ENCODE measurements around the gene LBHD2. TPM values are rescaled to one million over a fixed set of nuclear protein-coding genes. Genes with fewer than 3 reads are reported as not detected.

Gene LBHD2
- total RNA-seq, 3 donors from 2014 or later = not detected

DNA sequence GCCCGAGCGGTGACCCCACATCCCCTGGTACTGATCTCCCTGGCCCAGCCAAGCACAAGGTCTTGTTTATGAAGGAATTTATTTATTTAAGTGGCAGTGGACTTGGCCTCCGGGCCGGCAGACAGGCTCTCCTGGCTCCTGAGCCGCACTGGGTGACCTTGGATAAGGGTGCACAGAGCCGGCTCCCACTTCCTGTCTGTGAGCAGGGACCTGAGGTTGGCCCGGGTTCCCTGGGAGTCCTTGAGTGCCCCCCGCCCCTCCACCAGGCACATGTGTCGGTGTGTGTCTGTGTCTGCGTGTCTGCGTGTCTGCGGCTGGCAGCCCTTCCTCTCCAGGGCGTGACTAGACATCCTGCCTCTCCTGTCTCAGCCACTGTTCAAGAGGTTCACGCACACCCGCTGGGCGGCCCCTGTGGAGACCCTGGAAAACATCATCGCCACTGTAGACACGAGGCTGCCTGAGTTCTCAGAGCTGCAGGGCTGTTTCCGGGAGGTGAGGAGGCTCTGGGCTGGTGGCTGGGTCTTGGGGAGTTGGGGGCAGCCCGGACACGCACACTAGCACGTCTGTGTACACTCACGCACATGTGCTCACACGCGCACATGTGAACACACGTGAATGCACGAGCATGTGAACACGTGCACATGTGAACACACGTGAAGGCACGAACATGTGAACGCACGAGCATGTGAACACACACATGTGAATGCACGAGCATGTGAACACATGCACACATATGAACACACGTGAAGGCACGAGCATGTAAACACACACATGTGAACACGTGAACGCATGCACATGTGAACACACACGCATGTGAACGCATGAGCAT, 48.6 kb downstream of the LBHD2 start:
- ATAC-seq (no peak), DNase-seq (no peak)

DNA sequence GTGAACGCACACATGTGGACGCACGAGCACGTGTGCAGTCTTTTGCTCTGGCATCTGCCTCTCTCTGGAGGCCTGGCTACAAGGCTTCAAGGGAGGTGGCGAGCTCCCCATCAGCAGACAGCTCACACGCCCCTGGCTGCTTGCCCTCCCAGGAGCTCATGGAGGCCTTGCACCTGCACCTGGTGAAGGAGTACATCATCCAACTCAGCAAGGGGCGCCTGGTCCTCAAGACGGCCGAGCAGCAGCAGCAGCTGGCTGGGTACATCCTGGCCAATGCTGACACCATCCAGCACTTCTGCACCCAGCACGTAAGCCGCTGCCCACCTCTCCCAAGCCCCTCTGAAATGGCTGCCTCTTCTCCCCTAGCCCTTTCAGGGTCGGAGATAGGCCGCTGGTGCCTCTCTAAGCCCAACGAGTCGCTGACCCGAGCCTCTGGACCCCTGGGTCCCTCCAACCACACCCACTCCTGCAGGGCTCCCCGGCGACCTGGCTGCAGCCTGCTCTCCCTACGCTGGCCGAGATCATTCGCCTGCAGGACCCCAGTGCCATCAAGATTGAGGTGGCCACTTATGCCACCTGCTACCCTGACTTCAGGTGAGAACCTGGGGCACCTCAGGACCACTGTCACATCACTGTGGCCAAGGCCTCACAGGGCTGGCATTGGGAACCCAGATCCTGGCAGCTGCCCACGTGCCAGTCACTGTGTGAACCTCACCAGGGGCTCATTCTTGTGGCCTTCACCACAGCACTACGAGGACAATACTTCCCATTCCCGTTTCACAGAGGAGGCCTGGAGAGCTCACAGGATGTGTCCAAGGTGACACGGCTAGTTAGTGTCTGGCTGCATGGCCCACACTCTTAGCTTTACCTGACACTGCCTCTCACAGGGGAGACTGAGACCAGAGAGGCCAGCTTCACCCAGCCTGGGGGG, 49.5 kb downstream of the LBHD2 start:
- Mint-ChIP-seq H3K9me3 (no peaks in the 10 kb centered on the region), H3K27me3 (ENCODE audit: low read depth) (peaks cover 9% of the 10 kb centered on the region), H3K4me3 (no peak overlapping the region), H3K36me3 (ENCODE audit: insufficient read depth) (no peaks in the 10 kb centered on the region), H3K4me1 (ENCODE audit: low read depth) (no peaks in the 10 kb centered on the region)
- ATAC-seq = no peak
- DNase-seq = no peak

More for the DNA sequence above, 48.6 kb downstream of the LBHD2 start:
- no peaks in the 10 kb centered on the region for H3K9me3 Mint-ChIP-seq
- no peak overlapping the region for H3K4me3 Mint-ChIP-seq
- H3K27me3 Mint-ChIP-seq (ENCODE audit: low read depth) = peaks cover 7% of the 10 kb centered on the region
- no peaks in the 10 kb centered on the region for H3K4me1 Mint-ChIP-seq (ENCODE audit: low read depth)
- H3K36me3 Mint-ChIP-seq (ENCODE audit: insufficient read depth) = no peaks in the 10 kb centered on the region

DNA sequence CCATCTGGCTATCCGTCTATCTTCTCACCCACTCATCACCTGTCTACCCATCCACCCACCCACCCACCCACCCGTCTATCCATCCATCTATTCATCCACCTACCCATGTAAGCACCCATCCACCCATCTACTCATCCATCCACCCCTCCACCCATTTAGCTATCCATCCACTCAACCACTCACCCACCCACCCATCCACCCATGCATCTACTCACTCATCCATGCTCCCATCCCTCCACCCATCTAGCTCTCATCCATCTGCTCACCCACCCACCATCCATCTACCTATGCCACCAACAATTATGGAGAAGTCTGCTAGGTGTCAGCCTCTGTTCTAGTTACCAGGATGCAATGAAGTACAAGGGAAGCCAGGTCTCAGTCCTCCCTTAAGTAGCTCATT, 50.4 kb downstream of the LBHD2 start:
- no peak for DNase-seq
- H3K4me3 Mint-ChIP-seq = no peak overlapping the region
- peaks cover 9% of the 10 kb centered on the region for H3K27me3 Mint-ChIP-seq (ENCODE audit: low read depth)
- H3K9me3 Mint-ChIP-seq = no peaks in the 10 kb centered on the region
- H3K36me3 Mint-ChIP-seq (ENCODE audit: insufficient read depth) = no peaks in the 10 kb centered on the region
- no peaks in the 10 kb centered on the region for H3K4me1 Mint-ChIP-seq (ENCODE audit: low read depth)
- no peak for ATAC-seq

DNA sequence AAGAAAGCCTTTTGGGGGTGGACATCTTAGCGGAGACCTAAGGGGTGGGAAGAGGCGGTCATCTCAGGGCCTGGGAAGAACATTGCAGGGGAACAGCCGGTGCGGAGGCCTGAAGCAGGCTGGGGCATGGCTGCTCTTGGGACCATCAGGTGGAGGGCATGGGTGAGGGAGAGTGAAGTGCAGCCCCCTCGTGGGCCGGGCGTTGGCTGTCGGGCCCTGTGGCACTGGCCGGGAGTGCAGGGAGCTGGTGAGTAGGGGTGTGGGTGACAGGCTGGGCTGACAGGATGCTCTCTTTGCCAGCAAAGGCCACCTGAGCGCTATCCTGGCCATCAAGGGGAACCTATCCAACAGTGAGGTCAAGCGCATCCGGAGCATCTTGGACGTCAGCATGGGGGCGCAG, 50.9 kb downstream of the LBHD2 start:
- no peaks in the 10 kb centered on the region for H3K9me3 Mint-ChIP-seq
- H3K4me1 Mint-ChIP-seq (ENCODE audit: low read depth) = no peaks in the 10 kb centered on the region
- H3K36me3 Mint-ChIP-seq (ENCODE audit: insufficient read depth) = no peaks in the 10 kb centered on the region

DNA sequence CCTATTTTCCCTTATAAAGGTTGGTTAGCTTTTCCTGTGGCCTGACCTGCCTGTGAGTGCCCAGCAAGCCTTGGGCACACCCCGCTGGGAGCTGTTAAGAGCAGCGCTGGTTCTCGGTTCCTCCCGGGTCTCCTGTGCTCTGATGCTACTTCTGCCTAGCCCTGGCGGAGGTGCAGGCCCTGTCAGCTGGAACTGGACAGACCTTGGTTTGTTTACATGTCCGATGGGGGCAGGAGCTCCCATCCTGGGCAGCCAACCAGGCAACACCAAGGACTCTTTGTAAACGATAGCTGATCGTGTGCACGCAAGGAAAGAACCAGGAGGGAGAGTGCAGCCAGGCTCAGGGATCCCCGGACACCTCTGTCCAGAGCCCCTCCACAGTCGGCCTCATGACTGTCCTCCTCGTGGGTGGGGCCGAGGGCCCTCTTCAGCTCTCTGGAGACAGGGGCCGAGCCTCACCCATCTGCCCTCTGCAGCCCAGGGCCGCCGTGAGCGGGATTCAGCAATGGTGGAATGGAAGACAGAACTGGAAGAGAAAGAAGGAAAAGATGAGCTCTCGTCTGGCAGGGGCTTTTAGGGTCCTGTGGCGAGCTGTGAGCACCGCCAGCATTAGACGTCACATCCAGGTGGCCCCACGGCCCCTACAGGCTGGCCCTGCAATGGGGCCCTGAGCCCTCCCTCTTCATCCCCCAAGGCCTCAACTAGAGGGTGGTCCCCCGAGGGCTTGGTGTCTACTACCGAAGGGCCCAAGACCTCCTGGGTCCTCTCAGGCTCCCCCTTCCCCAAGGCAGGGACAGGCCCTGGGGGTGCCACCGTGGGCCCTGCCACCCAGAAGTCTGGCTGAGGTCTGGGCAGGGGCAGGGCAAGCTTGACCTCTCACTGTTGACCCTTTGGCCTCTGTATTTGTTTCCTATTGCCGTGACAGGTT, 51.6 kb downstream of the LBHD2 start:
- no peak for ATAC-seq
- H3K4me1 Mint-ChIP-seq (ENCODE audit: low read depth) = no peaks in the 10 kb centered on the region
- H3K9me3 Mint-ChIP-seq = no peaks in the 10 kb centered on the region
- DNase-seq = no peak
- H3K27me3 Mint-ChIP-seq (ENCODE audit: low read depth) = peaks cover 13% of the 10 kb centered on the region
- H3K4me3 Mint-ChIP-seq = no peak overlapping the region
- H3K36me3 Mint-ChIP-seq (ENCODE audit: insufficient read depth) = no peaks in the 10 kb centered on the region

More for the DNA sequence above, 50.9 kb downstream of the LBHD2 start:
- H3K4me3 Mint-ChIP-seq = no peak overlapping the region
- ATAC-seq = no peak
- H3K27me3 Mint-ChIP-seq (ENCODE audit: low read depth) = peaks cover 10% of the 10 kb centered on the region
- DNase-seq = no peak

DNA sequence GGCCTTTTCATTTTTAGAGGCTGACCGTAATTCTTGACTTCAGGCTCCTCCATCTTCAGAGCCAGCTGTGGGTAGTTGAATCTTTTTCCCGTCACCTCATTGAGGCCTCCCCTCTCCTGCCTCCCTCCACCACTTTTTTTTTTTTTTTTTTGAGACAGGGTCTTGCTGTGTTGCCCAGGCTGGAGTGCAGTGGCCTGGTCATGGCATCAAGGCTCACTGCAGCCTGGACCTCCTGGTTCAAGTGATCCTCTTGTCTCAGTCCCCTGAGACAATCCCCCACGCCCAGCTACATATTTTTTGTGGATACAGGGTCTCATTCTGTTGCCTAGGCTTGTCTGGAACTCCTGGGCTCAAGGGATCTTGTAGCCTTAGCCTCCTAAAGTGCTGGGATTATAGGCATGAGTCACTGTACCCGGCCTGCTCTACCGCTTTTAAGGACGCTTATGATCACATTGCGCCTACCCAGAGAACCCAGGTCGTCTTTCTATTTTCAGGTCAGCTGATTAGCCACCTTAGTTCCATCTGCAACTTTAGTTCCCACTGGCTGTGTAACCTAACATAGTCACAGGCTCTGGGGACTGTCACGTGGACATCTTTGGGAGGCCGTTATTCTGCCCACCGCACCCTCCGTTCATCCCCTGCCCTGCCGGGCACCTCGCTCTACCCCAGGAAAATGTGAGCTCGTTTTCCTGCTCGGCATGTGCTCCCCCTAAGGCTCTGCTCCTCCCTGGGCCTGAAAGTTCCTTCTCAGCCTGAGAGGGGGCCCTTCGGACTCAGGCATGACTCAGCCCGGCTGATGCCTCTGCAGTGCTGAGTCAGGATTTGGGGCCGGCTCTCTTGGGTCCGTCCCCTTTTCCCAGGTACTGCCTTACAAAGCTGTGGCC, 52.6 kb downstream of the LBHD2 start:
- ATAC-seq = no peak
- peaks cover 23% of the 10 kb centered on the region for H3K27me3 Mint-ChIP-seq (ENCODE audit: low read depth)
- H3K4me3 Mint-ChIP-seq = no peak overlapping the region
- H3K4me1 Mint-ChIP-seq (ENCODE audit: low read depth) = peaks cover 2% of the 10 kb centered on the region
- DNase-seq = no peak
- no peaks in the 10 kb centered on the region for H3K36me3 Mint-ChIP-seq (ENCODE audit: insufficient read depth)
- no peaks in the 10 kb centered on the region for H3K9me3 Mint-ChIP-seq

DNA sequence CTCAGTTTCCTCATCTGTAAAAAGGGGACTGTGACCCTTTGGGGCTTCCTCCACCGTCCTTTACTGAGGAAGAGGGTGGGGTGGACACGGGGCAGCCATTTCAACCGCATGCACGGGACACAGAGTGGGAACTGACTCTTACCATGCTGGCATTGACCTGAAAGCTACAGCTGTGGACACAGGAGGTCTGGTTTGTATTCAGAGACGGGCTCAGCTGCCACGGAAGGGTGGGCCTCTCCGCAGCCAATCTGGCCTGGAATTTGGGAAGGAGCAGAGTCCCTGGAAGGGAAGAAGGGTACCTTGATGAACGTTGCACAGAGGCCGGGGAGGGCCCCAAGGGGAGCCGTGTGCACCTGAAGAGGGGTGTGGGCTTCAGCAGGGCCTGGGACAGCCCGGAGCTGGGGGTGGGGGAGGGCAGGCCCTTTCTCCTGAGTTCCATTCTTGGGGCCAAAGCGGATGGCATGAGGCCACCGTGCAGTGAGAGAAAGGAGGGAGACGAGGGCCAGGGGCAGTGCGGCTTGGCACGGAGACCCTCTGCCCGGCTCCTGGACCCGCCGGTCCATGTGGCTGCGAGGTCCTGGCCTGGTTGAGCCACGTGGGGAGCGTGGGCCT, 53.8 kb downstream of the LBHD2 start:
- DNase-seq (no peak), ATAC-seq (no peak)
- Mint-ChIP-seq H3K9me3 (no peaks in the 10 kb centered on the region), H3K4me1 (ENCODE audit: low read depth) (peaks cover 2% of the 10 kb centered on the region), H3K36me3 (ENCODE audit: insufficient read depth) (no peaks in the 10 kb centered on the region), H3K4me3 (no peak overlapping the region), H3K27me3 (ENCODE audit: low read depth) (peaks cover 32% of the 10 kb centered on the region)

DNA sequence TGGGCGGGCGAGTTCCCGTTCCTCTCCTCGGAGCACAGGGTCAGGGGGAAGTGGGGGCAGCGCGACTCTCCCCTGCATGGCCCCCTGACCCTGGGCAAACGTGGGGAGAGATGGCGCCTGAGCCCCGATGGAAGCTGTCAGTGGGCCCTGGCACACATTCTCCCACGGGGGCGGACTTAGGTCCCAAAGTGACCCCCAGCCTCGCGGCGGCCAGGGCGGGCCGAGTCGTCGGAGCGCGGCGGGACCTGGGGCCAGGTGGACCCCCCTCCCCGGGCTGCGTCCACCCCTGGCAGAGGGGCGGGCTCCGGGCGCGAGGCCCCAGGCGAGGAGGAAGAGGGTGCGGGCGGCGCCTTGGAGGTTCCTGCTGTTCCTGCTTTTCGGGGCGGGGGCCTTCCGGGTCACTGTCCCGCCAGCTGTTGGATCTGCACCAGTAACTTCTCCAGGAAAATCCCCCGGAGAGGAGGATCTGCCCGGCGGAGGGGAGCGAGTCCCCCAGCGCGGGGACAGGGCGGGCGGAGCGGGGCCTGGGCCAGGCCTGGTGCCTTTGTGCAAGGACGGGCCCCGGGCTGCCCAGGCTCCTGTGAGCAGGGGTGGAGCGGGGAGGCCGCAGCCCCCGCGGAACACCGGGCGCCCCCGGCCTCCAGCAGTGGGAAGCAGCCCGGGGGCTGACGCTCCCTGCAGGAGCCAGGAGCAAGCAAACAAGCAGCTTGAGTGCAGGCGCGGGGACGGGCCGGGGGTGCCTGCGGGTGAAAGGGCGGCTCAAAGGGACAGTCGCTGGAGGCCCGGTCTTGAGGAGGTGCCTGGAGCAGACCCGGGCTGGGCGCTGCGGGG, 54.5 kb downstream of the LBHD2 start:
- no peak overlapping the region for H3K4me3 Mint-ChIP-seq
- no peaks in the 10 kb centered on the region for H3K36me3 Mint-ChIP-seq (ENCODE audit: insufficient read depth)
- ATAC-seq (no peak), DNase-seq (no peak)
- H3K27me3 Mint-ChIP-seq (ENCODE audit: low read depth) = peaks cover 38% of the 10 kb centered on the region
- no peaks in the 10 kb centered on the region for H3K9me3 Mint-ChIP-seq
- H3K4me1 Mint-ChIP-seq (ENCODE audit: low read depth) = peaks cover 2% of the 10 kb centered on the region

DNA sequence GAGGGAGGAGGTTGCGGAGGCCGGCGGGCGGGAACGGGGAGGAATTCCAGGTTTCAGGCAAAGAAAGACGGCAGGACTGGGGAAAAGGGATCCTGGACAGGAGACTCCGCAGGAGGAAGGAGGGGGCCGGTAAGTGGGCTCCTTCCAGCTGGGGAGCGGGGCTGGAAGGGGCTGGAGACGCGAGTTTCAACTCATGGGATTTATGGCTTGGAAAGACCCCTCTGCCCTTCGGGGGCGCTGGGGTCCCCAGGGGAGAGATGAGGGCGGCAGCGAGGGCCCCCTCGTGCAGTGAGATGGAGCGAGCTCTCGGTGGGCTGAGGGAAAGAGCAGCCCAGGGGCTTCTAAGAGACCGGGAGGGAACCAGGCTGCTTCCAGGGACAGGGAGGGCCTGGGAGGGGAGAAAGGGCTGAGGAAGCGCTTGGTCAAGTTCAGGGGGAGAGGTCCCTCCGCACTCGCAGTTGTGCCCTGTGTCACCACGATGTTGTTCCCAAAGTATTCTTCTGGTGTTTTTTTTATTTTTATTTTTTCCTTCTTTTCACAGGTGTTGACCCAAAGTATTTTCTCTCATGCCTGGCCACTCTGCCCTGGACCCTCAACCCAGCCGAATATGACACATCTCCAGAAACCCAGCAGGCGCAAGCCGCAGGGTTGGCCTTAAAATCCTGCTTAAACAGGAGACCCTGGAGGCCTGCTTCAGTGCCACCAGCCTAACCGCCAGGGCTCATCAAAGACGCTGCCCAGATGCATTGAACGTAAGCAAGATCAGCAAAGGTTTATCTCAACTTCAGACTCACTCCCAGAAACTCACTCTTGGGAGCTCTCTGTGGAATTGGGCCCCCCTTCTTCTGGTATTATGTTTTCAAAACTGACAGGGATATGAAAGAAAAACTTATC, 55.4 kb downstream of the LBHD2 start:
- H3K9me3 Mint-ChIP-seq = no peaks in the 10 kb centered on the region
- peaks cover 2% of the 10 kb centered on the region for H3K4me1 Mint-ChIP-seq (ENCODE audit: low read depth)
- peaks cover 39% of the 10 kb centered on the region for H3K27me3 Mint-ChIP-seq (ENCODE audit: low read depth)
- no peak for DNase-seq
- ATAC-seq = no peak
- no peak overlapping the region for H3K4me3 Mint-ChIP-seq
- H3K36me3 Mint-ChIP-seq (ENCODE audit: insufficient read depth) = no peaks in the 10 kb centered on the region

All from activated T-cell treated with anti-CD3 and anti-CD28 coated beads, Interleukin-2, amount 50 U/mL, for 4 hours (primary cell).